Amygdala (tissue), 56 donors: ENCODE results near the gene TMEM169.
A peak's percentile ranks its signal among the peaks of the same experiment; 100 is the strongest.

Experiments used
- DNase-seq, 56 donors: peaks; one replicate each; lab custom pipeline; 2025; lab: John Stamatoyannopoulos, UW

The TMEM169 gene

GRCh38 chr2:216081487-216082116, at the start of gene TMEM169, which contains the start of gene PECR:
TSS of gene TMEM169 (plus strand) at chr2:216081919. CDS start at chr2:216095964, 14,045 bp downstream.
TSS of gene PECR (minus strand) at chr2:216081809. CDS start at chr2:216081741, 68 bp downstream.
- DNase-seq: peak; percentile 8 to 89 (median 71)

- no peak for DNase-seq
Observed at GRCh38 chr2:216031960-216032689, 49.6 kb upstream of the TMEM169 start.

GRCh38 chr2:216033403-216033802, 48.3 kb upstream of the TMEM169 start:
- no peak for DNase-seq

- DNase-seq: peak in 43 of 56 donors; percentile 2 to 82 (median 24)
Observed at GRCh38 chr2:216034065-216034464, 47.7 kb upstream of the TMEM169 start.

GRCh38 chr2:216039918-216040317, 41.8 kb upstream of the TMEM169 start:
- no peak for DNase-seq

GRCh38 chr2:216041438-216041837, 40.3 kb upstream of the TMEM169 start:
- DNase-seq: no peak

GRCh38 chr2:216043949-216044348, 37.8 kb upstream of the TMEM169 start:
- DNase-seq: no peak

- peak in 3 of 56 donors; percentile 3 to 5 (median 4) for DNase-seq
Observed at GRCh38 chr2:216044883-216045486, 36.7 kb upstream of the TMEM169 start.

- DNase-seq: no peak
Observed at GRCh38 chr2:216047397-216047796, 34.3 kb upstream of the TMEM169 start.

GRCh38 chr2:216049452-216049851, 32.3 kb upstream of the TMEM169 start:
- no peak for DNase-seq

- no peak for DNase-seq
Observed at GRCh38 chr2:216051350-216051749, 30.4 kb upstream of the TMEM169 start.

GRCh38 chr2:216052420-216052819, 29.3 kb upstream of the TMEM169 start:
- no peak for DNase-seq

- DNase-seq: no peak
Observed at GRCh38 chr2:216055680-216056079, 26.0 kb upstream of the TMEM169 start.

GRCh38 chr2:216056739-216057138, 25.0 kb upstream of the TMEM169 start:
- DNase-seq: no peak

- peak in 2 of 56 donors; percentile 24 to 29 for DNase-seq
Observed at GRCh38 chr2:216057688-216058193, 24.0 kb upstream of the TMEM169 start.

GRCh38 chr2:216059233-216059834, 22.4 kb upstream of the TMEM169 start:
- DNase-seq: no peak

- no peak for DNase-seq
Observed at GRCh38 chr2:216064014-216064630, 17.6 kb upstream of the TMEM169 start.

GRCh38 chr2:216064665-216065064, 17.1 kb upstream of the TMEM169 start:
- DNase-seq: no peak

- DNase-seq: no peak
Observed at GRCh38 chr2:216066230-216066629, 15.5 kb upstream of the TMEM169 start.

- no peak for DNase-seq
Observed at GRCh38 chr2:216069028-216069427, 12.7 kb upstream of the TMEM169 start.
